ENCODE measurements around the gene C3. TPM values are rescaled to one million over a fixed set of nuclear protein-coding genes. Genes with fewer than 3 reads are reported as not detected.

The C3 gene
- 100 to 1,000 TPM in 1 of 4 donors, 10 to 100 TPM in 3; 28.8 to 155 (median 79.6) TPM for total RNA-seq

DNA sequence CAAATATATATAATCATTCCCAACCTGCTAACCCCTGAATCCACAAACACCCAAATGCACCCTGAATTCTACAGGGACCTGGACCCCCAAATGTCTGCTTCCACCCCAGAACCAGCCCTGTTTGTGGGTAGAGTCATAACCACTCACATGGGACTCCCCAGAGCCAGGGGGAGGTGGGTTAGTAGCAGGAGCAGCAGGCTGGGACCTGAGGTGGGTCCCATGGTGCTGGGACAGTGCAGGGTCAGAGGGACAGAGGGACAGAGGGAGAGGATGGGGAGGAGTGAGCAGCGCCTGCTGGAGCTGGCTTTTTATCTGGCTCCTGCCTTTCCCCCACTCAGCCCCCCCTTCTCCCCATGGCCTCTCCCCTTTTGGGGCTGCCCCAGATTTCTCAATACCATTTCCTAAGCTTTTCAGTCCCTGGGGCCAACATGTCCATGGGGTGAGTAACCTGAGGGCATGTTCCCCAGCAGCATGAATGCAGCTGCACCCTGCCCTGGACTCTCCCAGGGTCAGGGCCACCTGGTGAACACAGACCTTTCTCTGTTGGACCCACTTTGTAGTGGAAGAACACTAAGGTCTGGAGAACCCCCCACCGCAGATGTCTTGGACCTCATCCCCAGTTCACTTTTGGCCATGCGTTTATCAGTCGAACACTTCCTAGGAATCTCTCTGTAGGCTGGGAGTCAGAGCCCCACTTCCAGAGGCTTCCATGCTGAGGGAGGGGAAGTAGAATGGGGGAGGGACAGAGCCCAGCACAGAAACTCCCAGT is at the start of gene C3:
Gene C3, minus strand, starts transcription at position 282 of the 769 bp plus-strand sequence. Its CDS starts 61 bp downstream, at position 221.
- intact Hi-C loops (cut with DNase I; ENCODE audit: low total_unique reads) = no loop called here
- 29 to 50% methylated on average over 4 of the region's 4 CpGs for WGBS, 2 donors
- DNase-seq (ENCODE audit: low spot score in 2 of 2) = peak; percentile 71 to 91
- TF ChIP-seq POLR2A (IDR thresholded peaks at IDR 0.05) = no peak
- TF ChIP-seq, protein P1, sequence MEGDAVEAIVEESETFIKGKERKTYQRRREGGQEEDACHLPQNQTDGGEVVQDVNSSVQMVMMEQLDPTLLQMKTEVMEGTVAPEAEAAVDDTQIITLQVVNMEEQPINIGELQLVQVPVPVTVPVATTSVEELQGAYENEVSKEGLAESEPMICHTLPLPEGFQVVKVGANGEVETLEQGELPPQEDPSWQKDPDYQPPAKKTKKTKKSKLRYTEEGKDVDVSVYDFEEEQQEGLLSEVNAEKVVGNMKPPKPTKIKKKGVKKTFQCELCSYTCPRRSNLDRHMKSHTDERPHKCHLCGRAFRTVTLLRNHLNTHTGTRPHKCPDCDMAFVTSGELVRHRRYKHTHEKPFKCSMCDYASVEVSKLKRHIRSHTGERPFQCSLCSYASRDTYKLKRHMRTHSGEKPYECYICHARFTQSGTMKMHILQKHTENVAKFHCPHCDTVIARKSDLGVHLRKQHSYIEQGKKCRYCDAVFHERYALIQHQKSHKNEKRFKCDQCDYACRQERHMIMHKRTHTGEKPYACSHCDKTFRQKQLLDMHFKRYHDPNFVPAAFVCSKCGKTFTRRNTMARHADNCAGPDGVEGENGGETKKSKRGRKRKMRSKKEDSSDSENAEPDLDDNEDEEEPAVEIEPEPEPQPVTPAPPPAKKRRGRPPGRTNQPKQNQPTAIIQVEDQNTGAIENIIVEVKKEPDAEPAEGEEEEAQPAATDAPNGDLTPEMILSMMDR (IDR thresholded peaks at IDR 0.05) = no peak
- no peak within 1 kb of the TSS for H3K4me3 ChIP-seq (ENCODE audit: low read depth, poor library complexity, severe bottlenecking)

DNA sequence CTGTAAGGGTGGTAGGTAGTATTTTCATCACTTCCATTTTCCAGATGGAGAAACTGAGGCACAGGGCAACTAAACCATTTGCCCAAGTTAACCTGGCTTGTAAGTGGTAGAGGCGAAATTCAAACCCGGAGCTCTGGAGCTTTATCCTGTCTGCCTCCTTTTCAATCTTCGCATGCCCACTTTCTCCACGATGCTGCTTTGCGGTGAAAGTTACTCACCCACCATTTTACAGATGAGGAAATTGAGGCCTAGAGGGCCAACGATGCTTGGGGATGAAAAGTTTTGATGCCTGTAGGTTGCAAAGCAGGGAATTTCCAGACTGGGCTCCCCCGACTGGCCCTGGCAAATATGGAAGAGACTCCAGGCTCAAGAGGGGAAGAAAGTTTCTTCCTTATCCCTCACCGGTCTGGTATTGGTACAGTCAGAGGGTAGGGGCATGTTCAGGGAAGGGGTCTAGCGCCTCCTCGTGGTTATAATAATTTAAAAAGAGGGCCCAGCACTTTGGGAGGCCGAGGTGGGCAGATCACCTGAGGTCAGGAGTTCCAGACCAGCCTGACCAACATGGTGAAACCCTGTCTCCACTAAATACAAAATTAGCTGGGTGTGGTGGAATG is 48.7 kb upstream of the C3 start:
- no peak overlapping the region for H3K4me3 ChIP-seq (ENCODE audit: low read depth, poor library complexity, severe bottlenecking)
- DNase-seq (ENCODE audit: low spot score in 2 of 2) = no peak
- TF ChIP-seq, protein P1 (IDR thresholded peaks at IDR 0.05) = no peak
- TF ChIP-seq POLR2A (IDR thresholded peaks at IDR 0.05) = no peak
- intact Hi-C loops (cut with DNase I; ENCODE audit: low total_unique reads) = no loop called here
- WGBS, 2 donors = 54 to 56% methylated on average over 11 of the region's 11 CpGs

DNA sequence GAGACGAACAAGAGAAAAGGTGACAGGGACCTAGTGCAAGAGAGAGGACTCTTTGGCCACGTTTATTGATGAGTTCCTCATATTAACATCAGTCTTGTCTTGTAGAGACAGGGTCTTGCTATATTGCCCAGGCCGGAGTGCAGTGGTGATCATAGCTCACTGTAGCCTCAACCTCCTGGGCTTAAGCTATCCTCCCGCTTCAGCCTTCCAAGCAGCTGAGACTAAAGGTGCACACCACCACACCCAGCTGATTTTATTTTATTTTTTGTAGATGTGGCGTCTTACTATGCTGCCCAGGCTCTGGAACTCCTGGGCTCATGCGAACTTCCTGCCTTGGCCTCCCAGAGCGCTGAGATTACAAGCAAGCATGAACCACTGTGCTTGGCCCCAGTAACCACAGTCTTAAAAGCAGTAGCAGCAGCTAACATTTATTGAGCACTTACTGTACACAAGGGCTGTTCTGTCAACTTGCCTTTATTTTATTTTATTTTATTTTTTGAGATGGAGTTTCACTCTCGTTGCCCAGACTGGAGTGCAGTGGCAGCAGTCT is 47.9 kb upstream of the C3 start:
- TF ChIP-seq POLR2A (IDR thresholded peaks at IDR 0.05) = no peak
- TF ChIP-seq, protein P1 (IDR thresholded peaks at IDR 0.05) = no peak
- intact Hi-C loops (cut with DNase I; ENCODE audit: low total_unique reads) = no loop called here
- 60 to 62% methylated on average over 8 of the region's 8 CpGs for WGBS, 2 donors
- no peak for DNase-seq (ENCODE audit: low spot score in 2 of 2)
- H3K4me3 ChIP-seq (ENCODE audit: low read depth, poor library complexity, severe bottlenecking) = no peak overlapping the region

DNA sequence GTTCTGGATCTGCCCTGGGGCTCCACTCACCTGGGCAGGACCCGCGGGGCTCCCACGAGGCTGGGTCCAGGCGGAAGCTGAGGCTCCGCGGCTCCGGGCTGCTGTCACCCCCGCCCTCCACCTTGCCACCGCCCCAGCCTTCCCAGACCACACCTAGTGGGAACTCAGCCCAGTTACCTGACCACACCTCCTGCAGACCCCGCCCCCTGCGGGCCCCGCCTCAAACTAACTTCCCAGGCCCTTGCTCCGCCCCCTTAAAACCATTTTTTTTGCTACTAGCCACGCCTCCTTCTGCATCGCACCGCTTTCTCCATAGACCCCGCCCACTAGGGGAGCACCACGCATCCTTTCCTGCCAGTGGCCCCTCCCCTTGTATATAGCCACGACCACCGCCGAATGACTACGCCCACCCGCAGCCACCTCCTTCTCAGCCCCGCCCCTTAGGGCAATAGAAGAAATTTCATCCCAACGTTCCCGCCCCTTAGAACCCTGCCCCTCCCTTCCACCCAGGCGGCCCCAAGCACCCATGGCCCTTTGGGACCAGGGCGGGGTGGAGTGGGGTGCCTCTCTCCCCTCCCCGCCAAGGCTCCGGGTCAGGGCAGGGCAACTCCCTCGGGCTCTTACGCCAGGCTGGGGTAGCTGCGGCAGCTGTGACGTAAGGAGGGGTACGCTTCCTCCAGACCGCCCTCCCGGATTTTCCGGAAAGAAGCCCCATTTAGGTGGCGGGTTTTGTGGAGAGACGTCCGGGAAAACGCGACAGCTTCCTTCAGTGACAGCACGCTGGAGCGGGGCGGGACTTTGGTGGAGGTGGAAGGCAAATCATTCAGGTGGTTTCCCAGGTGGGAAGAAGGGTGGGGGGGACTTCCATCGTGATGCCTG is 47.1 kb upstream of the C3 start, which contains the start of gene SH2D3A:
Gene SH2D3A, minus strand, starts transcription at position 79 of the 879 bp plus-strand sequence. CDS start 3,687 bp downstream, outside the sequence.
- no peak for TF ChIP-seq POLR2A (IDR thresholded peaks at IDR 0.05)
- TF ChIP-seq, protein P1 (IDR thresholded peaks at IDR 0.05) = no peak
- DNase-seq (ENCODE audit: low spot score in 2 of 2) = peak; percentile 87 to 97
- H3K4me3 ChIP-seq (ENCODE audit: low read depth, poor library complexity, severe bottlenecking) = peak within 1 kb of the TSS; percentile 4
- intact Hi-C loops (cut with DNase I; ENCODE audit: low total_unique reads) = no loop called here
- 2 to 4% methylated on average over 41 to 46 of the region's 47 CpGs for WGBS, 2 donors

DNA sequence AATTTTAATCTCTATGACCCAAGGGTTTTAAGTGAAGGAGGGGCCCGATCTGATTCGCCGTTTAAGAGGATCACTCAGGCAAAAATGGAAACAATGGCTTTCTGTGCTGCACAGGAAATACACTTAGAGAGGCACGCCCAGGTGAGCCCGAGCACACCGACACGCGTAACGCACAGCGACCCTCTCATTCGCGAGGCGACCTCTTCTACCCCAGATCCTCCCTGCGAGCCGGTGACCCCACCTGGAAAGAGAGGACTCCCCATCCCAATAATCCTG is 46.6 kb upstream of the C3 start:
- intact Hi-C loops (cut with DNase I; ENCODE audit: low total_unique reads) = no loop called here
- TF ChIP-seq, protein P1 (IDR thresholded peaks at IDR 0.05) = no peak
- TF ChIP-seq POLR2A (IDR thresholded peaks at IDR 0.05) = no peak
- 3% methylated on average over 13 to 15 of the region's 15 CpGs for WGBS, 2 donors

More for the DNA sequence above, 46.6 kb upstream of the C3 start:
- DNase-seq (ENCODE audit: low spot score in 2 of 2) = no peak
- no peak overlapping the region for H3K4me3 ChIP-seq (ENCODE audit: low read depth, poor library complexity, severe bottlenecking)
